HCT116 (cell line): ENCODE data around the gene FAM83B.

Source experiments
- POLR2A ChIP-seq: IDR thresholded peaks from 2 replicates; pipeline ENCODE4 v1.7.0; 2011; ENCODE audit warnings: borderline replicate concordance; ENCODE audit not compliant: insufficient read depth, insufficient read length; ENCODE audit errors: extremely low read depth
- REST ChIP-seq: IDR thresholded peaks from 2 replicates; pipeline ENCODE4 v1.6.1; 2012; ENCODE audit warnings: low read depth

GRCh38 chr6:54856129-54856528 lies 9.6 kb downstream of the FAM83B start:
- no peak for TF ChIP-seq REST
- TF ChIP-seq POLR2A, result no peak
